ENCODE data around the gene ITGA5.

- no peak for TF ChIP-seq POLR2A (IDR thresholded peaks at IDR 0.05)
- no peak for TF ChIP-seq CTCF (IDR thresholded peaks at IDR 0.05)
- TF ChIP-seq POLR2AphosphoS5 (IDR thresholded peaks at IDR 0.05) = no peak
Measured at GRCh38 chr12:54448344-54448743, 29.3 kb upstream of the ITGA5 start.

Data from prostate gland (tissue), 2 donors.